ENCODE data around the gene WDR89. TPM values are rescaled to one million over a fixed set of nuclear protein-coding genes. Genes with fewer than 3 reads are reported as not detected.

Gene WDR89
- polyA plus RNA-seq, 1 experiment, result 9.4 TPM

DNA sequence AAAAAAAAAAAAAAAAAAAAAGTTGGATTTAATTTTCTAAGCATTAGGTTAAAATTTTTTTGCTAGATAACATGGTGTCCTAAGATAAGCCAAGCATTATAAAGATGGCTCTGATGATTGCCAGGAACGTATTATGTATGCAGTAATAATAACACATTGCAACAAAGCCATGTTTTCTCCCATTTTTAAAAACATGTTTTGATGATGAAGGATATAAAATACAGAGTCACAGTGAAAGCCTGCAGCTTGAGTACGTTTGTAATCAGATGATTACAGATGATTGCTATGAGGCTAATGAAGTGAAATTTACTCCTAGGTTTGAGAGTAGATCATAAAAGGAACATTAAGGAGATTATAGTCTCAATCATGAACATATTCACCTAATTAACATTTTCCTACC, 13.3 kb upstream of the WDR89 start:
- H3K27me3 ChIP-seq (ENCODE audit: control insufficient read depth, insufficient read depth, low read length), result no peaks in the 10 kb centered on the region
- H3K9me3 ChIP-seq (ENCODE audit: control insufficient read depth, insufficient read depth, low read length), result no peaks in the 10 kb centered on the region
- ChIA-PET POLR2A (no interaction called here), CTCF (no interaction called here)
- H3K4me3 ChIP-seq (ENCODE audit: low read depth, low read length), result no peak overlapping the region
- no peak for DNase-seq (ENCODE audit: low read depth, low spot score)
- TF ChIP-seq, protein P1, sequence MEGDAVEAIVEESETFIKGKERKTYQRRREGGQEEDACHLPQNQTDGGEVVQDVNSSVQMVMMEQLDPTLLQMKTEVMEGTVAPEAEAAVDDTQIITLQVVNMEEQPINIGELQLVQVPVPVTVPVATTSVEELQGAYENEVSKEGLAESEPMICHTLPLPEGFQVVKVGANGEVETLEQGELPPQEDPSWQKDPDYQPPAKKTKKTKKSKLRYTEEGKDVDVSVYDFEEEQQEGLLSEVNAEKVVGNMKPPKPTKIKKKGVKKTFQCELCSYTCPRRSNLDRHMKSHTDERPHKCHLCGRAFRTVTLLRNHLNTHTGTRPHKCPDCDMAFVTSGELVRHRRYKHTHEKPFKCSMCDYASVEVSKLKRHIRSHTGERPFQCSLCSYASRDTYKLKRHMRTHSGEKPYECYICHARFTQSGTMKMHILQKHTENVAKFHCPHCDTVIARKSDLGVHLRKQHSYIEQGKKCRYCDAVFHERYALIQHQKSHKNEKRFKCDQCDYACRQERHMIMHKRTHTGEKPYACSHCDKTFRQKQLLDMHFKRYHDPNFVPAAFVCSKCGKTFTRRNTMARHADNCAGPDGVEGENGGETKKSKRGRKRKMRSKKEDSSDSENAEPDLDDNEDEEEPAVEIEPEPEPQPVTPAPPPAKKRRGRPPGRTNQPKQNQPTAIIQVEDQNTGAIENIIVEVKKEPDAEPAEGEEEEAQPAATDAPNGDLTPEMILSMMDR (IDR thresholded peaks at IDR 0.05; ENCODE audit: low read depth, low read length), result no peak
- H3K27ac ChIP-seq (ENCODE audit: low read depth, low read length), result no peak overlapping the region

DNA sequence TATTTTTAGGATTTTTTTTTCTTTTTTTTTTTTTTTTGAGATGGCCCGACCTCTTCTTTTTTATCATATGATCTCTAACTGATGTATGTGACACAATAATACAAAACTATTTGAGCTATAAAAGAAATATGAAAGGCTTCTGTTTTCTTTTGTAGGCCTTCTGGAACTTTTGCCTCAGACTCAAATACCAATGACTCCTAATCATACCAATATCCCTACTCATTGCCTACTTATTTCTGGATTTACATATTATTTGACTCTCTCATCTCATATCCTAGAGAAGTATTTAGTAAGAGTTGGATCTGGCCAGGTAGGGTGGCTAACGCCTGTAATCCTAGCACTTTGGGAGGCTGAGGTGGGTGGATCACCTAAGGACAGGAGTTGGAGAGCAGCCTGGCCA, 12.7 kb upstream of the WDR89 start:
- POLR2A ChIA-PET, result no interaction called here

DNA sequence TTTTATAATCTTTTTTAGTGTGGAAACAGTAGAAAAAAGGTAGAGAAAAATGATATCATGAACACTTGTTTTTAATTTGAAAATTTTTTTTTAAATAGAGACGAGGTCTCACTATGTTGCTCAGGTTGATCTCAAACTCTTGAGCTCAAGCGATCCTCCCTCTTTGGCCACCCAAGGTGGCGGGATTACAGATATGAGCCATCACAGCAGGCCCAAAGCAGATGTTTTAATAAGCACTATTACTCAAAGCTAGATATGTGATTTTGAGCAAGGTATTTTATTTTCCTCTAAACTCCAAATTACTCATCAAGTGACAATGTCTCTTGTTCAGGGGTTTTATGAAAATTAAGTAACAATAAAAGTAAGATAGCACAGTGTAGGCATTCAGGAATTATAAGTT, 10.7 kb upstream of the WDR89 start:
- Histone ChIP-seq H3K27ac (ENCODE audit: low read depth, low read length) (no peak overlapping the region), H3K27me3 (ENCODE audit: control insufficient read depth, insufficient read depth, low read length) (no peaks in the 10 kb centered on the region), H3K9me3 (ENCODE audit: control insufficient read depth, insufficient read depth, low read length) (no peaks in the 10 kb centered on the region), H3K4me3 (ENCODE audit: low read depth, low read length) (no peak overlapping the region)
- no peak for DNase-seq (ENCODE audit: low read depth, low spot score)
- CTCF ChIA-PET, result interaction anchor here (0.7 kb wide), 1 partner anchor 52 kb away, joined by 3 read pairs; no protein-coding TSS in a partner anchor
- POLR2A ChIA-PET, result no interaction called here
- TF ChIP-seq, protein P1 (IDR thresholded peaks at IDR 0.05; ENCODE audit: low read depth, low read length), result no peak

More for the DNA sequence above, 12.7 kb upstream of the WDR89 start:
- TF ChIP-seq, protein P1 (IDR thresholded peaks at IDR 0.05; ENCODE audit: low read depth, low read length), result no peak
- Histone ChIP-seq H3K27ac (ENCODE audit: low read depth, low read length) (no peak overlapping the region), H3K27me3 (ENCODE audit: control insufficient read depth, insufficient read depth, low read length) (no peaks in the 10 kb centered on the region), H3K9me3 (ENCODE audit: control insufficient read depth, insufficient read depth, low read length) (no peaks in the 10 kb centered on the region), H3K4me3 (ENCODE audit: low read depth, low read length) (no peak overlapping the region)
- CTCF ChIA-PET, result interaction anchor here (0.7 kb wide), 1 partner anchor 649 kb away, joined by 3 read pairs; no protein-coding TSS in a partner anchor
- no peak for DNase-seq (ENCODE audit: low read depth, low spot score)

DNA sequence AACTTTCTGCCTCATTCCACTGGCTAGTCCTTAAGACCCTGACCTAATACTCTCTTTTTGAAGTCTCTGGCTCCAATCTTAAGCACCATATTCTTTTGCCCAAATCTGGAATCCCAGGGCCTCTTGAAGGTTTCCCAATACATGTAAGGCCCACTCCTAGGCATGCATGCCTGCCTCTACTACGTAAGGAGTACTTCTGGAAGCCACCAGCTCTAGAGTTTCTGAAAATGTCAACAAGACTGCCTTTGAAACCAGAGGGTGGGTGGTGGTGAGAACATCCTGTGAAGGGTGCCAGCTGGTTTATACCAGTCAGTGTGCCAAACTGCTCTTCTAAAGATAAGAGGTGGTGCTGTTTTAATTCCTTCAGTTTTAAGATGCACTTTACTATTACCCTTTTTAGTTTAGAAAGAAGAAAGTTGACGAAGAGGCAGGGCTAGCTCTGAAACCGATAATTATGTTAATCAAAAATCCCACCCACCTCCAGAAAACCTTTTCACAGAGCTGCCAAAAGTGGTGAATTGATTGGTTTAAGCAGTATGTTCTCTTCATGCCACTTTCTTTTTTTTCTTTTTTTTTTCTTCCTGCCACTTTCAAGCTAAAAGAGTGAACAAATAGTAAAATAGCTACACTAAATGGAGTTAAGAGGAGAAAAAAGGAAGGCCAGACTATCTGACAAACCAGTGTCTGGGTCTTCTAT, 8.7 kb upstream of the WDR89 start:
- ChIA-PET POLR2A (no interaction called here), CTCF (interaction anchor here (0.6 to 1.3 kb wide), 2 partner anchors 17 to 109 kb away, joined by 3 read pairs; no protein-coding TSS in a partner anchor)
- Histone ChIP-seq H3K27ac (ENCODE audit: low read depth, low read length) (no peak overlapping the region), H3K9me3 (ENCODE audit: control insufficient read depth, insufficient read depth, low read length) (no peaks in the 10 kb centered on the region), H3K27me3 (ENCODE audit: control insufficient read depth, insufficient read depth, low read length) (no peaks in the 10 kb centered on the region), H3K4me3 (ENCODE audit: low read depth, low read length) (no peak overlapping the region)
- DNase-seq (ENCODE audit: low read depth, low spot score), result no peak
- TF ChIP-seq, protein P1 (IDR thresholded peaks at IDR 0.05; ENCODE audit: low read depth, low read length), result no peak

DNA sequence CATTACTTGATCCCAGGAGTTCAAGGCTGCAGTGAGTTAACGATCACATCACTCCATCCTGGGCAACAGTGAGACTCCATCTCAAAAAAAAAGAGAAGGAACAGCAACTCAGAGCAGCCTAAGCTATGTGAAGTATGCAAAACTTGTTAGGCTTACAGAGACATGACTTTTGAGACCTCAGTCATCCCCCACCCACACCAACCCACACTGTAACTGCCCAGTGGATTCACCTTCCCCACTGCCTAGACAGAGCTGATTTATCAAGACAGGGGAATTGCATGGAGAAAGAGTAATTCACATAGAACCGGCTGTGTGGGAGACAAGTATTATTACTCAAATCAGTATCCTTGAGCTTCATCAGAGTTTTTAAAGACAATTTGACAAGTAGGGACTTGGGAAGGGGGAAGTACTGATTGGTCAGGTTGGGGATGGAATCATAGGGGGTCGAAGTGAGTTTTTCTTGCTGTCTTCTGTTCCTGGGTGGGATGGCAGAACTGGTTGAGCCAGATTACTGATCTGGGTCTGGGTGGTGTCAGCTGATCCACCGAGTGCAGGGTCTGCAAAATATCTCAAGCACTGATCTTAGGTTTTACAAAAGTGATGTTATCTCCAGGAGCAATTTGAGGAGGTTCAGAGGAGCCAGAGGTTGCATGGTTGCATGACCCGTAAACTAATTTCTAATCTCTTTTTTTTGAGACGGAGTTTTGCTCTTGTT, 6.2 kb upstream of the WDR89 start:
- POLR2A ChIA-PET, result no interaction called here

More for the DNA sequence above, 6.2 kb upstream of the WDR89 start:
- Histone ChIP-seq H3K27ac (ENCODE audit: low read depth, low read length) (no peak overlapping the region), H3K9me3 (ENCODE audit: control insufficient read depth, insufficient read depth, low read length) (no peaks in the 10 kb centered on the region), H3K27me3 (ENCODE audit: control insufficient read depth, insufficient read depth, low read length) (no peaks in the 10 kb centered on the region), H3K4me3 (ENCODE audit: low read depth, low read length) (no peak overlapping the region)
- DNase-seq (ENCODE audit: low read depth, low spot score), result no peak
- TF ChIP-seq, protein P1 (IDR thresholded peaks at IDR 0.05; ENCODE audit: low read depth, low read length), result no peak
- CTCF ChIA-PET, result interaction anchor here (1.4 kb wide), 1 partner anchor 14 kb away, joined by 3 read pairs; no protein-coding TSS in a partner anchor

Data from AG04450 (cell line).